GM12878 (cell line): Measurements from ENCODE around the gene CRYBB1. TPM values are rescaled to one million over a fixed set of nuclear protein-coding genes. Genes with fewer than 3 reads are reported as not detected.

Experiments
- KLF5 ChIP-seq: fragments of 450-650 bp; IDR thresholded peaks from 2 replicates; pipeline ENCODE4 v1.6.1; 2014; ENCODE audit warnings: mild to moderate bottlenecking; ENCODE audit not compliant: partially characterized antibody
- NFIC ChIP-seq: IDR thresholded peaks from 2 replicates; pipeline ENCODE4 v1.6.1; 2012; ENCODE audit warnings: low read depth, mild to moderate bottlenecking, inconsistent platforms, low read length, moderate library complexity
- POLR2A ChIP-seq: IDR thresholded peaks from 2 replicates; pipeline ENCODE4 v1.6.1; 2011; ENCODE audit warnings: low read depth, mild to moderate bottlenecking, low read length
- SIN3A ChIP-seq: IDR thresholded peaks from 2 replicates; pipeline ENCODE4 v1.6.1; 2012; ENCODE audit warnings: low read depth, low read length, improper control_type of control experiment
- TCF12 ChIP-seq: IDR thresholded peaks from 2 replicates; pipeline ENCODE4 v1.6.1; 2011; ENCODE audit warnings: low read depth, mild to moderate bottlenecking, low read length
- TCF7 ChIP-seq: IDR thresholded peaks from 2 replicates; pipeline ENCODE4 v1.6.1; 2014; ENCODE audit warnings: antibody characterized with exemption, borderline replicate concordance
- ZNF622 ChIP-seq: fragments of 450-650 bp; IDR thresholded peaks from 2 replicates; pipeline ENCODE4 v1.6.1; 2017; ENCODE audit warnings: mild to moderate bottlenecking, inconsistent platforms
- ZZZ3 ChIP-seq: IDR thresholded peaks from 2 replicates; pipeline ENCODE4 v1.6.1; 2011; ENCODE audit warnings: low read depth; ENCODE audit not compliant: control insufficient read depth, insufficient read length
- polyA plus RNA-seq, 11 experiments: library from polyadenylated mRNA; depleted of rRNA in 4 of 11; unstranded in 6 of 11; stranded (reverse) in 5 of 11; fragments of >200 nt; fragmentation: Nextera tagmentation in 4 of 11; fragmentation: Illumina TruSeq in 1 of 11; extraction: Ambion mirVana in 4 of 11; extraction: Trizol in 1 of 11; gene quantifications; 1 replicate in 1 of 11; 2 replicates in 10 of 11; pipeline versions ENCODE4 v1.2.1 to v1.2.3, GENCODE V29; 2011 to 2016; ENCODE audit warnings: inconsistent platforms in 2 of 11, missing spikeins in 2 of 11, low read depth in 1 of 11
- total RNA-seq, 4 experiments: library from RNA; depleted of rRNA in 3 of 4; stranded (reverse); fragments of >200 nt in 3 of 4; fragmentation: Illumina TruSeq in 1 of 4; extraction: Trizol in 1 of 4; gene quantifications; 2 replicates each; pipeline versions ENCODE4 v1.2.1 to v1.2.3, GENCODE V29; 2013 to 2021
- TF ChIP-seq, protein P1 (sequence below): IDR thresholded peaks from 2 replicates; pipeline ENCODE4 v1.6.1; 2012; ENCODE audit warnings: mild to moderate bottlenecking, low read depth, low read length
- TF ChIP-seq, protein P2 (sequence below): fragments of 450-650 bp; formaldehyde crosslinking; IDR thresholded peaks from 2 replicates; pipeline ENCODE4 v1.5.0; 2022; ENCODE audit warnings: mild to moderate bottlenecking, missing genetic modification characterization
- TF ChIP-seq, protein P3 (sequence below), 3 experiments: IDR thresholded peaks in 2 of 3; conservative IDR thresholded peaks in 1 of 3; 2 replicates each; pipeline ENCODE4 v1.5.1; 2011; ENCODE audit warnings: low read depth in 3 of 3, low read length in 3 of 3, mild to moderate bottlenecking in 3 of 3, control low read depth in 2 of 3, moderate library complexity in 2 of 3, inconsistent platforms in 1 of 3, mixed read lengths in 1 of 3; ENCODE audit not compliant: control insufficient read depth in 2 of 3, insufficient read depth in 1 of 3; ENCODE audit errors: extremely low read depth in 1 of 3
- TF ChIP-seq, protein P4 (sequence below): fragments of 450-650 bp; formaldehyde crosslinking; IDR thresholded peaks from 2 replicates; pipeline ENCODE4 v1.4.0; 2022; ENCODE audit warnings: mild to moderate bottlenecking, moderate library complexity
- TF ChIP-seq, protein P5 (sequence below): fragments of 450-650 bp; formaldehyde crosslinking; IDR thresholded peaks from 2 replicates; pipeline ENCODE4 v1.4.0; 2020; ENCODE audit warnings: mild to moderate bottlenecking, moderate library complexity

CRYBB1 gene
- total and polyA plus RNA-seq, 10 of the 15 experiments (the other 5 are each of a cell fraction or from before 2014, with no cell fraction given): 0.09 to 0.64 (median 0.23) TPM; not detected in 5

DNA sequence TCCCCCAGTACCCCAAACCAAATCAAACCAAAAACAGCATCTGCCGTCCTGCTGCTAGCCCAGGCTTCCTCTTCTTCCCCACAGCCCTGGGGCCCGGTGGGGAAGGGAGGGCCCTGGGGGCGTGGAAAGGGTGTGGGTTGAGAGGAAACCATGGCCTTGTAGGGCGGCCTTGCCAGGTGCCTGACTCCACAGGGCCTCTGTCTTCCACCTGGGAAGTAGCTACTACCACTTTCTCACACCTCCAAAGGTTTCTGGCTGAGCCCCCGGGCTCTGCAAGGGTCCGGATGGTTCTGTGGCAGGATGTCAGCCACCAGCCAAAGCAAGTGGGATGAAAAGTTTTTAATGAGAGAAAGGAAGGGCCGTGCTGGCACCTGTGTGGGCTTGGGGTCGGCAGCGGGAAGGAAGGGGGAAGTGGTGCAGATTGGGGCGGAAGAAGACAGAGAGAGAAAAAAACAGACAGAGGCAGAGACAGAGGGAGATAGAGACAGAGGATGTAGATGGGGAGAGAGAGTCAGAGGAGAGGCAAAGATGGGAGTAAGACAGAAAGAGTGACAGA lies 38.4 kb downstream of the CRYBB1 start (continued):
- TF ChIP-seq ZNF622 (no peak), POLR2A (peak; percentile 41; the same call in 1 of the 2 replicates), TCF12 (0 out of 2 replicates have a peak, but pooled peaks have one; percentile 16), ZZZ3 (no peak), TCF7 (no peak), SIN3A (no peak), KLF5 (no peak), NFIC (no peak)
- TF ChIP-seq, protein P1, sequence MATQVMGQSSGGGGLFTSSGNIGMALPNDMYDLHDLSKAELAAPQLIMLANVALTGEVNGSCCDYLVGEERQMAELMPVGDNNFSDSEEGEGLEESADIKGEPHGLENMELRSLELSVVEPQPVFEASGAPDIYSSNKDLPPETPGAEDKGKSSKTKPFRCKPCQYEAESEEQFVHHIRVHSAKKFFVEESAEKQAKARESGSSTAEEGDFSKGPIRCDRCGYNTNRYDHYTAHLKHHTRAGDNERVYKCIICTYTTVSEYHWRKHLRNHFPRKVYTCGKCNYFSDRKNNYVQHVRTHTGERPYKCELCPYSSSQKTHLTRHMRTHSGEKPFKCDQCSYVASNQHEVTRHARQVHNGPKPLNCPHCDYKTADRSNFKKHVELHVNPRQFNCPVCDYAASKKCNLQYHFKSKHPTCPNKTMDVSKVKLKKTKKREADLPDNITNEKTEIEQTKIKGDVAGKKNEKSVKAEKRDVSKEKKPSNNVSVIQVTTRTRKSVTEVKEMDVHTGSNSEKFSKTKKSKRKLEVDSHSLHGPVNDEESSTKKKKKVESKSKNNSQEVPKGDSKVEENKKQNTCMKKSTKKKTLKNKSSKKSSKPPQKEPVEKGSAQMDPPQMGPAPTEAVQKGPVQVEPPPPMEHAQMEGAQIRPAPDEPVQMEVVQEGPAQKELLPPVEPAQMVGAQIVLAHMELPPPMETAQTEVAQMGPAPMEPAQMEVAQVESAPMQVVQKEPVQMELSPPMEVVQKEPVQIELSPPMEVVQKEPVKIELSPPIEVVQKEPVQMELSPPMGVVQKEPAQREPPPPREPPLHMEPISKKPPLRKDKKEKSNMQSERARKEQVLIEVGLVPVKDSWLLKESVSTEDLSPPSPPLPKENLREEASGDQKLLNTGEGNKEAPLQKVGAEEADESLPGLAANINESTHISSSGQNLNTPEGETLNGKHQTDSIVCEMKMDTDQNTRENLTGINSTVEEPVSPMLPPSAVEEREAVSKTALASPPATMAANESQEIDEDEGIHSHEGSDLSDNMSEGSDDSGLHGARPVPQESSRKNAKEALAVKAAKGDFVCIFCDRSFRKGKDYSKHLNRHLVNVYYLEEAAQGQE: no peak
- TF ChIP-seq, protein P2, sequence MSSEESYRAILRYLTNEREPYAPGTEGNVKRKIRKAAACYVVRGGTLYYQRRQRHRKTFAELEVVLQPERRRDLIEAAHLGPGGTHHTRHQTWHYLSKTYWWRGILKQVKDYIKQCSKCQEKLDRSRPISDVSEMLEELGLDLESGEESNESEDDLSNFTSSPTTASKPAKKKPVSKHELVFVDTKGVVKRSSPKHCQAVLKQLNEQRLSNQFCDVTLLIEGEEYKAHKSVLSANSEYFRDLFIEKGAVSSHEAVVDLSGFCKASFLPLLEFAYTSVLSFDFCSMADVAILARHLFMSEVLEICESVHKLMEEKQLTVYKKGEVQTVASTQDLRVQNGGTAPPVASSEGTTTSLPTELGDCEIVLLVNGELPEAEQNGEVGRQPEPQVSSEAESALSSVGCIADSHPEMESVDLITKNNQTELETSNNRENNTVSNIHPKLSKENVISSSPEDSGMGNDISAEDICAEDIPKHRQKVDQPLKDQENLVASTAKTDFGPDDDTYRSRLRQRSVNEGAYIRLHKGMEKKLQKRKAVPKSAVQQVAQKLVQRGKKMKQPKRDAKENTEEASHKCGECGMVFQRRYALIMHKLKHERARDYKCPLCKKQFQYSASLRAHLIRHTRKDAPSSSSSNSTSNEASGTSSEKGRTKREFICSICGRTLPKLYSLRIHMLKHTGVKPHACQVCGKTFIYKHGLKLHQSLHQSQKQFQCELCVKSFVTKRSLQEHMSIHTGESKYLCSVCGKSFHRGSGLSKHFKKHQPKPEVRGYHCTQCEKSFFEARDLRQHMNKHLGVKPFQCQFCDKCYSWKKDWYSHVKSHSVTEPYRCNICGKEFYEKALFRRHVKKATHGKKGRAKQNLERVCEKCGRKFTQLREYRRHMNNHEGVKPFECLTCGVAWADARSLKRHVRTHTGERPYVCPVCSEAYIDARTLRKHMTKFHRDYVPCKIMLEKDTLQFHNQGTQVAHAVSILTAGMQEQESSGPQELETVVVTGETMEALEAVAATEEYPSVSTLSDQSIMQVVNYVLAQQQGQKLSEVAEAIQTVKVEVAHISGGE (CRISPR knock-in tag): no peak
- TF ChIP-seq, protein P3, sequence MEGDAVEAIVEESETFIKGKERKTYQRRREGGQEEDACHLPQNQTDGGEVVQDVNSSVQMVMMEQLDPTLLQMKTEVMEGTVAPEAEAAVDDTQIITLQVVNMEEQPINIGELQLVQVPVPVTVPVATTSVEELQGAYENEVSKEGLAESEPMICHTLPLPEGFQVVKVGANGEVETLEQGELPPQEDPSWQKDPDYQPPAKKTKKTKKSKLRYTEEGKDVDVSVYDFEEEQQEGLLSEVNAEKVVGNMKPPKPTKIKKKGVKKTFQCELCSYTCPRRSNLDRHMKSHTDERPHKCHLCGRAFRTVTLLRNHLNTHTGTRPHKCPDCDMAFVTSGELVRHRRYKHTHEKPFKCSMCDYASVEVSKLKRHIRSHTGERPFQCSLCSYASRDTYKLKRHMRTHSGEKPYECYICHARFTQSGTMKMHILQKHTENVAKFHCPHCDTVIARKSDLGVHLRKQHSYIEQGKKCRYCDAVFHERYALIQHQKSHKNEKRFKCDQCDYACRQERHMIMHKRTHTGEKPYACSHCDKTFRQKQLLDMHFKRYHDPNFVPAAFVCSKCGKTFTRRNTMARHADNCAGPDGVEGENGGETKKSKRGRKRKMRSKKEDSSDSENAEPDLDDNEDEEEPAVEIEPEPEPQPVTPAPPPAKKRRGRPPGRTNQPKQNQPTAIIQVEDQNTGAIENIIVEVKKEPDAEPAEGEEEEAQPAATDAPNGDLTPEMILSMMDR (IDR thresholded peaks at IDR 0.05 in 2 of 3, conservative IDR thresholded peaks at IDR 0.05 in 1 of 3; ENCODE audit: control insufficient read depth in 2 of 3, extremely low read depth in 1 of 3, insufficient read depth in 1 of 3, low read depth in 3 of 3, low read length in 3 of 3): no peak
- TF ChIP-seq, protein P4, sequence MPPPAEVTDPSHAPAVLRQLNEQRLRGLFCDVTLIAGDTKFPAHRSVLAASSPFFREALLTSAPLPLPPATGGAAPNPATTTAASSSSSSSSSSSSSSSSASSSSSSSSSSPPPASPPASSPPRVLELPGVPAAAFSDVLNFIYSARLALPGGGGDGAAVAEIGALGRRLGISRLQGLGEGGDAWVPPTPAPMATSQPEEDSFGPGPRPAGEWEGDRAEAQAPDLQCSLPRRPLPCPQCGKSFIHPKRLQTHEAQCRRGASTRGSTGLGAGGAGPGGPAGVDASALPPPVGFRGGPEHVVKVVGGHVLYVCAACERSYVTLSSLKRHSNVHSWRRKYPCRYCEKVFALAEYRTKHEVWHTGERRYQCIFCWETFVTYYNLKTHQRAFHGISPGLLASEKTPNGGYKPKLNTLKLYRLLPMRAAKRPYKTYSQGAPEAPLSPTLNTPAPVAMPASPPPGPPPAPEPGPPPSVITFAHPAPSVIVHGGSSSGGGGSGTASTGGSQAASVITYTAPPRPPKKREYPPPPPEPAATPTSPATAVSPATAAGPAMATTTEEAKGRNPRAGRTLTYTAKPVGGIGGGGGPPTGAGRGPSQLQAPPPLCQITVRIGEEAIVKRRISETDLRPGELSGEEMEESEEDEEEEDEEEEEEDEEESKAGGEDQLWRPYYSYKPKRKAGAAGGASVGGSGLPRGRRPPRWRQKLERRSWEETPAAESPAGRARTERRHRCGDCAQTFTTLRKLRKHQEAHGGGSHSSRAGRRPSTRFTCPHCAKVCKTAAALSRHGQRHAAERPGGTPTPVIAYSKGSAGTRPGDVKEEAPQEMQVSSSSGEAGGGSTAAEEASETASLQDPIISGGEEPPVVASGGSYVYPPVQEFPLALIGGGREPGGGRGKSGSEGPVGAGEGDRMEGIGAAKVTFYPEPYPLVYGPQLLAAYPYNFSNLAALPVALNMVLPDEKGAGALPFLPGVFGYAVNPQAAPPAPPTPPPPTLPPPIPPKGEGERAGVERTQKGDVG (CRISPR knock-in tag): no peak
- TF ChIP-seq, protein P5, sequence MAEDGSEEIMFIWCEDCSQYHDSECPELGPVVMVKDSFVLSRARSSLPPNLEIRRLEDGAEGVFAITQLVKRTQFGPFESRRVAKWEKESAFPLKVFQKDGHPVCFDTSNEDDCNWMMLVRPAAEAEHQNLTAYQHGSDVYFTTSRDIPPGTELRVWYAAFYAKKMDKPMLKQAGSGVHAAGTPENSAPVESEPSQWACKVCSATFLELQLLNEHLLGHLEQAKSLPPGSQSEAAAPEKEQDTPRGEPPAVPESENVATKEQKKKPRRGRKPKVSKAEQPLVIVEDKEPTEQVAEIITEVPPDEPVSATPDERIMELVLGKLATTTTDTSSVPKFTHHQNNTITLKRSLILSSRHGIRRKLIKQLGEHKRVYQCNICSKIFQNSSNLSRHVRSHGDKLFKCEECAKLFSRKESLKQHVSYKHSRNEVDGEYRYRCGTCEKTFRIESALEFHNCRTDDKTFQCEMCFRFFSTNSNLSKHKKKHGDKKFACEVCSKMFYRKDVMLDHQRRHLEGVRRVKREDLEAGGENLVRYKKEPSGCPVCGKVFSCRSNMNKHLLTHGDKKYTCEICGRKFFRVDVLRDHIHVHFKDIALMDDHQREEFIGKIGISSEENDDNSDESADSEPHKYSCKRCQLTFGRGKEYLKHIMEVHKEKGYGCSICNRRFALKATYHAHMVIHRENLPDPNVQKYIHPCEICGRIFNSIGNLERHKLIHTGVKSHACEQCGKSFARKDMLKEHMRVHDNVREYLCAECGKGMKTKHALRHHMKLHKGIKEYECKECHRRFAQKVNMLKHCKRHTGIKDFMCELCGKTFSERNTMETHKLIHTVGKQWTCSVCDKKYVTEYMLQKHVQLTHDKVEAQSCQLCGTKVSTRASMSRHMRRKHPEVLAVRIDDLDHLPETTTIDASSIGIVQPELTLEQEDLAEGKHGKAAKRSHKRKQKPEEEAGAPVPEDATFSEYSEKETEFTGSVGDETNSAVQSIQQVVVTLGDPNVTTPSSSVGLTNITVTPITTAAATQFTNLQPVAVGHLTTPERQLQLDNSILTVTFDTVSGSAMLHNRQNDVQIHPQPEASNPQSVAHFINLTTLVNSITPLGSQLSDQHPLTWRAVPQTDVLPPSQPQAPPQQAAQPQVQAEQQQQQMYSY (CRISPR knock-in tag): no peak
